Transverse colon (tissue), 4 donors: ENCODE data around the gene CCNJL.

Experiments used
- CTCF ChIP-seq, 5 experiments: fragments of 200-600 bp in 3 of 5; fragments of 450-650 bp in 2 of 5; sonication (generic) in 3 of 5; IDR thresholded peaks; 1 replicate in 2 of 5; 2 replicates in 3 of 5; pipeline ENCODE4 v1.5.1; 2016 to 2017; ENCODE audit warnings: antibody characterized with exemption in 5 of 5, inconsistent platforms in 3 of 5, mild to moderate bottlenecking in 2 of 5, moderate library complexity in 1 of 5
- POLR2A ChIP-seq: fragments of 450-650 bp; IDR thresholded peaks from one replicate; pipeline ENCODE4 v1.6.1; 2016; ENCODE audit warnings: antibody characterized with exemption, mild to moderate bottlenecking, moderate library complexity
- POLR2AphosphoS5 ChIP-seq, 3 donors: sonication (generic); formaldehyde crosslinking; IDR thresholded peaks; one replicate each; pipeline ENCODE4 v1.6.1; 2016; ENCODE audit warnings: antibody characterized with exemption in 3 of 3

GRCh38 chr5:160293386-160293785 lies 19.0 kb downstream of the CCNJL start:
- TF ChIP-seq POLR2AphosphoS5 (IDR thresholded peaks at IDR 0.05) (no peak), POLR2A (no peak), CTCF (IDR thresholded peaks at IDR 0.05) (no peak)
